Measurements from ENCODE around the gene MAMDC2. TPM values are rescaled to one million over a fixed set of nuclear protein-coding genes. Genes with fewer than 3 reads are reported as not detected.

MAMDC2 gene
- total RNA-seq, 1 experiment from 2014 or later = 4.6 TPM

- Histone ChIP-seq H3K79me1 (ENCODE audit: insufficient read depth, low read depth, low read length, poor library complexity, severe bottlenecking) (no peaks in the 10 kb centered on the region), H3K9ac (ENCODE audit: extremely low read depth, insufficient read length, low read length) (no peak overlapping the region), H3K4me2 (ENCODE audit: insufficient read depth, insufficient read length, low read length) (no peak overlapping the region), H3K27me3 (ENCODE audit: insufficient read depth, low read length) (no peaks in the 10 kb centered on the region), H3K79me2 (ENCODE audit: insufficient read depth, low read length) (no peaks in the 10 kb centered on the region), H2BK15ac (ENCODE audit: low read depth, low read length) (no peak overlapping the region), H4K20me1 (ENCODE audit: control insufficient read depth, insufficient read depth, insufficient read length) (no peaks in the 10 kb centered on the region), H3T11ph (ENCODE audit: low read length) (no peak overlapping the region), H2BK5ac (ENCODE audit: insufficient read length, low read length) (no peak overlapping the region), H3K23ac (ENCODE audit: insufficient read length, low read depth, low read length) (no peak overlapping the region), H3K27ac (ENCODE audit: insufficient read length, low read depth, low read length) (no peak overlapping the region), H3K14ac (ENCODE audit: insufficient read depth, low read length) (no peak overlapping the region), H4K8ac (replicated peaks; ENCODE audit: insufficient read length, low read depth, low read length) (no peak overlapping the region), H2BK120ac (ENCODE audit: low read depth, low read length, poor library complexity, severe bottlenecking) (no peak overlapping the region), H4K5ac (ENCODE audit: insufficient read length, low read depth, low read length) (no peak overlapping the region), H2AK5ac (ENCODE audit: insufficient read length, low read length) (no peak overlapping the region), H4K91ac (ENCODE audit: insufficient read length, low read depth, low read length) (no peak overlapping the region), H2BK20ac (ENCODE audit: low read depth, low read length, poor library complexity, severe bottlenecking) (no peak overlapping the region), H2AFZ (ENCODE audit: low read length) (no peak overlapping the region), H3K18ac (ENCODE audit: insufficient read length, low read depth, low read length) (no peak overlapping the region), H3K9me3 (ENCODE audit: control insufficient read depth, low read depth, low read length) (no peaks in the 10 kb centered on the region), H3K4me1 (ENCODE audit: insufficient read depth, low read length) (peaks cover 10% of the 10 kb centered on the region; the same call in 1 of the 2 replicates), H3K23me2 (ENCODE audit: insufficient read length, low read depth, low read length, poor library complexity, severe bottlenecking) (no peaks in the 10 kb centered on the region), H3K56ac (ENCODE audit: insufficient read length, low read depth, low read length) (no peak overlapping the region), H3K4ac (ENCODE audit: low read depth, low read length) (no peak overlapping the region), H2BK12ac (ENCODE audit: insufficient read length, low read depth, low read length) (no peak overlapping the region)
- no peak overlapping the region for H3K4me3 Mint-ChIP-seq
- peak; percentile 85 for DNase-seq
- H3K4me1 Mint-ChIP-seq = peaks cover 43 to 46% of the 10 kb centered on the region in 2 experiments
- WGBS (ENCODE audit: extremely low coverage, insufficient read length, low lambda C conversion rate) = no CpG with 5 or more reads among the region's 4 CpGs
- no peaks in the 10 kb centered on the region for H3K9me3 Mint-ChIP-seq
- no peaks in the 10 kb centered on the region; the same call in 1 of the 2 replicates for H3K27me3 Mint-ChIP-seq (ENCODE audit: low read depth)
- peaks cover 0 to 4% (median 2%) of the 10 kb centered on the region in 3 experiments; a peak in 1 of 7 replicates for H3K36me3 Mint-ChIP-seq (ENCODE audit: insufficient read depth in 1 of 3, low read depth in 3 of 3)
- peak; percentile 97 for TF ChIP-seq CTCF (conservative IDR thresholded peaks at IDR 0.05)
- H3K27ac Mint-ChIP-seq = no peak overlapping the region
These were observed 67.5 kb downstream of the MAMDC2 start for GRCh38 chr9:70111042-70111602.
